Mesodermal cell (in vitro differentiated cells): Measurements from ENCODE around the gene DPCD.

Experiments used
- H3K27ac ChIP-seq: 2 replicates; pipeline ENCODE4 v1.7.0; 2013; ENCODE audit warnings: mild to moderate bottlenecking, low read depth, low read length, moderate library complexity; ENCODE audit not compliant: severe bottlenecking
- H3K36me3 ChIP-seq: 2 replicates; pipeline ENCODE4 v1.7.1; 2013; ENCODE audit warnings: mild to moderate bottlenecking, low read length, moderate library complexity; ENCODE audit not compliant: control insufficient read depth, insufficient read depth
- H3K4me1 ChIP-seq: one replicate; pipeline ENCODE4 v1.7.1; 2013; ENCODE audit warnings: mild to moderate bottlenecking, low read length; ENCODE audit not compliant: insufficient read depth, control insufficient read depth, poor library complexity, severe bottlenecking
- H3K4me3 ChIP-seq: 2 replicates; pipeline ENCODE4 v1.7.0; 2013; ENCODE audit warnings: low read length, control low read depth, mild to moderate bottlenecking; ENCODE audit not compliant: insufficient read depth, poor library complexity, severe bottlenecking; ENCODE audit errors: extremely low read depth
- H3K9me3 ChIP-seq: 2 replicates; pipeline ENCODE4 v1.7.1; 2013; ENCODE audit warnings: mild to moderate bottlenecking, low read length, moderate library complexity; ENCODE audit not compliant: control insufficient read depth
- WGBS, 2 experiments: methylation state at CpG; one replicate each; pipeline ENCODE4 v1.1.5; 2013; ENCODE audit warnings: missing lambda C conversion rate in 2 of 2; ENCODE audit not compliant: insufficient coverage in 2 of 2; 5-methylcytosine and 5-hydroxymethylcytosine counted together

Gene DPCD

DNA sequence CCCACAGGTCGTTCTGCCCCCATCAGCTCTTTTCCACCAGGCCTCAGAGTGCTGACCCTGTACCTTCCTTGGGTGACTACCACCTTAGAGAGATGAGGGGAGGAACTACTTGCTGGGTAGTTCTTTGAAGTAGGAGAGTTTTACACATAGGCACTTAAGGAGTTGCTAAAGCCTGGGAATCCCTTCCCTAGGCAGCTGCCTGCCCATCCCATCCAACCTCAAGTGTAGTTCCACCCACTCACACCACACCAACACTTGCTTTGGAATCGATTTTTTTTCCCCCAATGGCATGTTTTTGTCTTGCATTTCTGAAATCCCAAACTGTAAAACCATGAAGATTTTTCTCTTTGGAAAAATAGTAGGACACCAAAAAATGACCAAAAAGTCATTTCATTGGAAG lies 59.1 kb downstream of the DPCD start:
- H3K4me1 ChIP-seq = peaks cover 3% of the 10 kb centered on the region
- no peaks in the 10 kb centered on the region for H3K9me3 ChIP-seq
- H3K36me3 ChIP-seq = peaks cover 26% of the 10 kb centered on the region
- no peak overlapping the region for H3K27ac ChIP-seq
- 57 to 100% methylated on average over 1 of the region's 2 CpGs for WGBS, 2 experiments
- H3K4me3 ChIP-seq = no peak overlapping the region

DNA sequence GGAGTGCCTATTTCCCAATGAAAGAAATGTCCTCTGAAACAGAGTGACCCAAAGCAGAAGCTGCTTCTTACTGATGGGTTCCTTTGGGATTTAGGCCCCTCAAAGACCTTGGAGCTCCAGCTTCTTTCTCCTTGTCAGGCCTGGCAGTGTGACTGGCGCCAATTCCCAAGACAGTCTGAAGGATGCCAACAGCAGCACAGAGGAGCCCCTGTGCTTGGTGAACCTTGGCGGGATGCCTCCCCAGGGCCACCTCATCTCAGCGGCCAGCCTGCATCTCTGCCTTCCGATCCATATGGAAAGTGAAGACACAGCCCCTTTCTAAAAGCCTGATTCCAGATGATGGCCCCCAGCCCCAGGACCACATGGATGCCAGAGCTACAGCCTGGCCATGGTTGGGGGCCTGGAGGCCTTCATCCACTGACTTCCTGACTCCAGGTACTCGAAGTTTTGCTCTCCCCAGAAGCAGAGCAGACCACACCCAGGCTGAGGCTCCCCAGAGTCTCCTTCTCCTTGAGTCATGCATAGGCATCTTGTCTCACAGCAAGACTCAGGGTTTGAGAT lies 61.5 kb downstream of the DPCD start:
- H3K4me1 ChIP-seq = peaks cover 3% of the 10 kb centered on the region
- H3K36me3 ChIP-seq = peaks cover 27% of the 10 kb centered on the region
- 93% methylated on average over 5 of the region's 5 CpGs for WGBS, 2 experiments

DNA sequence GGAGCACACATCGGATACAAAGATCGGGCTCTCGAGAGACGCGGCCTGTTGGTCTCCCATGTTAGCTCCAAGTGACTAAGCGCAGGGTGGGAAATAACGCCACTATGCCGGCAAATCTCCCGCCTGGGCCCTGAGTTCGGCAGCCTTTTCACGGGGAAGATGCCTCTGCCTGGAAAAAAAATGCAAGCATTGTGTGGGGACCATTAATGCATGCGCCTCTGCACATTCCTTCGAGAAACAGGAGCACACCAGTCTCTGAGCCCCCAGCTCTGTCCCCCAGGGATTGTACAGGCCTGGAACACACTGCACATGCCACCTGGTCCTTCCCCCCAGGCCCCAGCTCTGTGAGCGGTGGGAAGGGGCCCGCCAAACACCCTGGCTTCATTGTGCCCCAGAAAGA lies 62.7 kb downstream of the DPCD start:
- Histone ChIP-seq H3K27ac (no peak overlapping the region), H3K36me3 (peaks cover 35% of the 10 kb centered on the region), H3K4me3 (no peak overlapping the region), H3K4me1 (peaks cover 3% of the 10 kb centered on the region), H3K9me3 (no peaks in the 10 kb centered on the region)
- 82 to 87% methylated on average over 12 to 13 of the region's 15 CpGs for WGBS, 2 experiments

More for the DNA sequence above, 61.5 kb downstream of the DPCD start:
- Histone ChIP-seq H3K9me3 (no peaks in the 10 kb centered on the region), H3K4me3 (no peak overlapping the region), H3K27ac (no peak overlapping the region)

DNA sequence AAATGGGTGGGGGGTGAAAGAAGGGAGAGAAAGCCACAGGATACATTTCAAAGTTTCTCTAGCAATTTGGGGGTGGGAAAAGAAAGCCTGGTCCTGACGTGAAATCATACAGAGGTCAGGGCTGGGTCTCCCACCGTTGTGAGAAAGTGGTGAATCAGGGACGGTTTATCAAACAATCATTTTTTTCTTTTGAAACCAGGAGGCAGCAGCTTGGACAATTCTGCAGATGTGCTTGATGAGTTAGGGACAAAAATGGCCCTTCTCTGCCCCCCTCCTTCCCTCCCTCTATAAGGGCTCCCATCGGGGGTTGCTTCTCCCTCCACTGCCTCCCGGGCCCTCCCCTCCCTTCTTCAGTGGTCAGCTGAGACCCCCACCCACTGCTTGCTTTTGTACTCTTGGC lies 63.2 kb downstream of the DPCD start:
- Histone ChIP-seq H3K4me1 (peaks cover 3% of the 10 kb centered on the region), H3K36me3 (peaks cover 35% of the 10 kb centered on the region), H3K9me3 (no peaks in the 10 kb centered on the region), H3K4me3 (no peak overlapping the region), H3K27ac (no peak overlapping the region)
- 47 to 50% methylated on average over 1 to 2 of the region's 5 CpGs for WGBS, 2 experiments

DNA sequence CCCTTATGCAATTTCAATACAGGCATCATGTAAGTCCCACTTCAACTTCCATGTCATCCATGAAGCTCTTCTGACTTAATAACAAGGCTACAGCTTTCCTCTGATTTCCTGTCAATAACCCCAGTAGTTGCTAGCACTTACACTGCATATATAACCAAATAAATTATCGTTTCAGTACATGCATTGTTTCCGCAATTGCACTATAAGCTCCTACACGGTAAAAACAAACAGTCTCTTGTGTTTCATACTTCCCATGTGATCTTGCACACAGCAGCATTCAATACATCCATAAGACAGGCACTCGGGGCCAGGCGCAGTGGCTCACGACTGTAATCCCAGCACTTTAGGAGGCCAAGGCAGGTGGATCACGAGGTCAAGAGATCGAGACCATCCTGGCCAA lies 65.4 kb downstream of the DPCD start:
- peaks cover 31% of the 10 kb centered on the region for H3K36me3 ChIP-seq

DNA sequence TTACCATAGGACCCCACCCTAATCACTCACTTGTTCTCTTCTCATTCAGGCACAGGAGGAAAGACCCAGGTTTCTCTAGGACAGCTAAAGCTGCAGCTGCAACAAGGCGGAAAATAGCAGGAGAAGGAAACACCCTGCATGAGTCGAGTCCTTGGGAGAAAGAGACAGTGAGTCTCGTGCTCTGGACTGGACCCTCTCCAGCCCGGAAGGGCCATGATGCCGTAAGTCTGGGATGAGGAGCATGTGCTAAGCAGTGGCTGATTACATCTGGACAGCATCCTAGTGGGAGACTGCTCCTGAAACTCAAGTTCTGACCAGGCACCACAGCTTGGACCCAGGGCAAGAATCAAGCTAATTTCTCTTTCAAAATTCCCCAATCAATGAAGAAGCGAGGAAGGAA lies 67.4 kb downstream of the DPCD start:
- H3K9me3 ChIP-seq = no peaks in the 10 kb centered on the region
- H3K36me3 ChIP-seq = peaks cover 30% of the 10 kb centered on the region
- H3K4me3 ChIP-seq = no peak overlapping the region
- H3K4me1 ChIP-seq = no peaks in the 10 kb centered on the region
- WGBS, 2 experiments = 68 to 75% methylated on average over 4 to 5 of the region's 6 CpGs
- H3K27ac ChIP-seq = no peak overlapping the region

More for the DNA sequence above, 65.4 kb downstream of the DPCD start:
- Histone ChIP-seq H3K27ac (no peak overlapping the region), H3K4me3 (no peak overlapping the region), H3K9me3 (no peaks in the 10 kb centered on the region), H3K4me1 (peaks cover 3% of the 10 kb centered on the region)
- whole genome bisulfite sequencing, 2 experiments = 89 to 91% methylated on average over 8 of the region's 8 CpGs

DNA sequence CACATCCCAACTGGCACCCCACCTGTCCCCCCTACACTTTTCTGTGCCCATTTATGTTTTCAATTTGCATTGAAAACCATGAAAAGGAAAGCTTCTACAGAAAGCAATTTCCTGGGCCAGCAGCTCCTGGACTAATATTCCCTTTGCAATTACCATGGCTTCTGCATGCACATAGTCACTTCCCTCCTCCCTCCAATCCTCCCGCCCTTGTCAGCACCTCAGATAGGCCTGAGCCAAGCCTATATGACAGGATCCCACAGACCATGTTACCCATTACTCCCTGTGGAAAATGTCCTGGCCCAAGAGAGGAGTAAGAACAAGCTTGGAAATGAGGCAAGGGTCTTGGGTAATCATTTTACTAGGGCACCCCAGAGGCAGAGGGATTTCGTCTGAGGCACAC lies 68.8 kb downstream of the DPCD start:
- whole genome bisulfite sequencing, 2 experiments = 100% methylated on average over 1 of the region's 2 CpGs
- H3K27ac ChIP-seq = no peak overlapping the region
- H3K9me3 ChIP-seq = no peaks in the 10 kb centered on the region
- no peaks in the 10 kb centered on the region for H3K4me1 ChIP-seq
- H3K36me3 ChIP-seq = peaks cover 37% of the 10 kb centered on the region
- H3K4me3 ChIP-seq = no peak overlapping the region

DNA sequence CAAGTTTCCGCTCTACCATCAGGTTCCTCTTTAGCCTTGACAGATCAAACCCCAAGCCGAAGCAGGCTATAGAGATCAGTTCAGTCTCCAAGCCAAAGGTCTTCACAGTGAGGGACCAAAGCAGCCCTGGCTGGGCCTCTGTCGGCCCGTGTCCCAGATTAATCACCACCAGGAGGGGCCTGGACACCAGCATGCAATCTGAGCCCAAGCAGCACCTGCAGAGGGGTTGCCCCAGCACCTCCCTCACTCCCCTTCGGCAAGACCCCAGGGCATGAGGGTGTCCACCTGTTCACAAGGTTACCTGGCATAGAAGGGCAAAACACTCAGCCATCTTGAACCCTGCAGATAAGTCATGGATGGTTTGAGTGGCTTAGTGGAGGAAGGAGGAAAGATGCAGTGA lies 70.9 kb downstream of the DPCD start:
- Histone ChIP-seq H3K9me3 (no peaks in the 10 kb centered on the region), H3K4me3 (no peak overlapping the region), H3K4me1 (no peaks in the 10 kb centered on the region), H3K36me3 (peaks cover 52% of the 10 kb centered on the region), H3K27ac (no peak overlapping the region)
- 89 to 95% methylated on average over 4 to 5 of the region's 5 CpGs for WGBS, 2 experiments
